SJSA1 (cell line): ENCODE measurements around the gene RCHY1. TPM values are rescaled to one million over a fixed set of nuclear protein-coding genes. Genes with fewer than 3 reads are reported as not detected.

Source experiments
- DNase-seq, 2 experiments: peaks; one replicate each; pipeline ENCODE4 v3.0.0-alpha.2; 2015 to 2020; ENCODE audit warnings: low spot score in 2 of 2, low read depth in 1 of 2
- H3K27ac ChIP-seq: fragments of 250-450 bp; sonication (Bioruptor Pico); 2 replicates; pipeline ENCODE4 v1.5.1; 2020; ENCODE audit warnings: mild to moderate bottlenecking, moderate library complexity
- H3K27me3 ChIP-seq: fragments of 250-450 bp; sonication (Bioruptor Pico); replicated peaks from 2 replicates; pipeline ENCODE4 v1.5.1; 2020; ENCODE audit warnings: mild to moderate bottlenecking, moderate library complexity
- H3K36me3 ChIP-seq: fragments of 250-450 bp; sonication (Bioruptor Pico); 2 replicates; pipeline ENCODE4 v1.5.1; 2020; ENCODE audit warnings: mild to moderate bottlenecking
- H3K4me1 ChIP-seq: fragments of 250-450 bp; sonication (Bioruptor Pico); replicated peaks from 2 replicates; pipeline ENCODE4 v1.6.1; 2021; ENCODE audit warnings: mild to moderate bottlenecking
- H3K4me3 ChIP-seq: fragments of 250-450 bp; sonication (Bioruptor Pico); 2 replicates; pipeline ENCODE4 v1.5.1; 2020; ENCODE audit warnings: mild to moderate bottlenecking
- H3K9me3 ChIP-seq: fragments of 250-450 bp; sonication (Bioruptor Pico); replicated peaks from 2 replicates; pipeline ENCODE4 v1.5.1; 2020; ENCODE audit warnings: mild to moderate bottlenecking
- total RNA-seq: library from RNA; depleted of rRNA; stranded (reverse); fragments of >200 nt; shearing (Covaris generic); gene quantifications from 2 replicates; pipeline ENCODE4 v1.2.3, GENCODE V29; 2014; rRNA removed

The RCHY1 gene
- total RNA-seq, 1 experiment from 2014 or later: 34.0 TPM

DNA sequence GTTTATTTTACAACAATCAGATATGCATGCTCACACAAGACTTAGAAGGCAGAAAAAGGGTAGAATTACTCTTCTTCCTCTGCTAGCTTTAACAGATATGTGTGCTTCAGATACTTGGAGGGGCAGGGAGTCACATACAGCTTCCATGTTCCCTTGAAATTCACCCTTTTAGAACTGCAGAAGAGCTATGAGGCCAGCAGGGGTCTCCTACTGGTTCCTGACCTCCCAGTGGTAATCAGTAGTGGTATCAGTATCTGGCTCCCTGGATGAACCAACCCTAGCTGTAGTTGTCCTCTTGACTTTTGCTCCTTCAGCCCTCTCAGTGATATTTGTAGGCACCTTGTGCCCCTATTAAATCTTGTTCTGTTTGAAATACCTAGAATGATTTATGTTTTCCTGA is 81.5 kb downstream of the RCHY1 start:
- DNase-seq: no peak
- H3K27me3 ChIP-seq: peaks cover 7% of the 10 kb centered on the region
- H3K4me3 ChIP-seq: no peak overlapping the region
- H3K4me1 ChIP-seq: no peaks in the 10 kb centered on the region
- no peaks in the 10 kb centered on the region for H3K36me3 ChIP-seq
- no peaks in the 10 kb centered on the region for H3K9me3 ChIP-seq
- no peak overlapping the region for H3K27ac ChIP-seq

DNA sequence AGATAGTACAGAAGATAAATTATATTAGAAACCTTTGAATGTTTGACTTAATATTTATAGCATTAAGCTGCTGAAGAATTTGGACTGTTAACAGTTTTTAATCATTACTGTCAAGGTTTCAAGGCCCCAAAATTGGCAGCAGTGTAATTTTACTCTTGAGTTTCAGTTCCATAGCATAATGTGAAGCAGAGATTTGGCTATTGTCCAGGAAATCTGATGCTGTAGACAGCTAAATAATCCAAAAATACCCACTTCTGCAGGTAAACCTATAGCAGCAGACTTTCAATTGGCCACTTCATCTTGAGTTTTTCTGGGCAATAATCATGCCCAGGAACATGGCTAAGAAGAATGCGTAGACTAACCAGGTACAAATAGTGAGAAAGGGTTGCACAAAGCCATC is 85.0 kb downstream of the RCHY1 start:
- Histone ChIP-seq H3K27me3 (peaks cover 4% of the 10 kb centered on the region; the same call in 1 of the 2 replicates), H3K4me3 (no peak overlapping the region), H3K4me1 (no peaks in the 10 kb centered on the region), H3K36me3 (no peaks in the 10 kb centered on the region), H3K9me3 (no peaks in the 10 kb centered on the region), H3K27ac (no peak overlapping the region)
- no peak for DNase-seq

Other genes with a start within 250 kb of the RCHY1 start
- 8.7 and 13.6 TPM in 2 replicates for gene THAP6, start 70 bp upstream of the RCHY1 start, total RNA-seq
- not detected in 2 replicates for gene ODAPH, start 41.7 kb upstream of the RCHY1 start, total RNA-seq
- 0.37 and 0.78 TPM in 2 replicates for gene CDKL2, start 116.1 kb upstream of the RCHY1 start, total RNA-seq
- gene G3BP2, start 159.0 kb upstream of the RCHY1 start, total RNA-seq: 116 and 129 TPM in 2 replicates
- gene USO1, start 210.2 kb upstream of the RCHY1 start, total RNA-seq: 54.6 and 78.3 TPM in 2 replicates